Dendritic cell treated with granulocyte-macrophage colony-stimulating factor and Interleukin-4, amounts not matched to agents 40 ng/mL and 50 ng/mL, for 4 days (primary cell): ENCODE results near the gene CCDC13.

Experiments used
- H3K27ac Mint-ChIP-seq: one replicate; pipeline ENCODE4 v1.8.0; 2022; ENCODE audit warnings: mild to moderate bottlenecking, mixed read lengths
- H3K27me3 Mint-ChIP-seq: one replicate; pipeline ENCODE4 v1.8.0; 2022; ENCODE audit warnings: mild to moderate bottlenecking, mixed read lengths
- H3K36me3 Mint-ChIP-seq: one replicate; pipeline ENCODE4 v1.8.0; 2022; ENCODE audit warnings: low read depth, mixed read lengths
- H3K4me1 Mint-ChIP-seq: one replicate; pipeline ENCODE4 v1.8.0; 2022; ENCODE audit warnings: low read depth, mixed read lengths
- H3K4me3 Mint-ChIP-seq: one replicate; pipeline ENCODE4 v1.8.0; 2022; ENCODE audit warnings: mild to moderate bottlenecking, moderate library complexity, mixed read lengths
- H3K9me3 Mint-ChIP-seq: one replicate; pipeline ENCODE4 v1.8.0; 2022; ENCODE audit warnings: mixed read lengths
- intact Hi-C: fragments of 100-400 bp; cut with micrococcal nuclease; formaldehyde crosslinking; loops from one replicate; pipeline ENCODE4 v1.15.0; 2022

CCDC13 gene

DNA sequence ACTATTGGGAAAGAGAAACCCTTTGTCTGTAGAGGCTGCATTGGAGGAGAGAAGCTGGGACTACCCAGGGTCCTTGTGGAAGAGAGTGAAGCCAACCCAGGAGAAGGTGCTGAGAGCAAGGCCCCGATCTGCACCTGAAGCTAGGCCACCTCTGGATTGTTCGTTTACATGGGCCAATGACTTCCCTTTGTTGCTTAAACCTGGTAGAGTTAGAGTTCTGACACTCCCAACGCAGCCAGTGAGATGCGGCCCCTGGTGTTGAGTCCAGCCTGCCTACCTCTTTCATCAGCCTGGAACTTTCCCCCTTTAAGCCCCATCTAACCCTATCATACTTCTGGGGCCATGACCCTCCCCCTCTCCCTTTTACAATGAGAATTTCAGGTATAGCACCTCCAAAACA lies 30.8 kb downstream of the CCDC13 start:
- intact Hi-C loops = loop anchor here (2.0 kb wide), 1 partner anchor 169 kb away; no protein-coding TSS in a partner anchor
- H3K36me3 Mint-ChIP-seq = no peaks in the 10 kb centered on the region
- peaks cover 22% of the 10 kb centered on the region for H3K4me1 Mint-ChIP-seq
- no peak overlapping the region for H3K27ac Mint-ChIP-seq
- no peaks in the 10 kb centered on the region for H3K9me3 Mint-ChIP-seq
- H3K4me3 Mint-ChIP-seq = no peak overlapping the region
- no peaks in the 10 kb centered on the region for H3K27me3 Mint-ChIP-seq

DNA sequence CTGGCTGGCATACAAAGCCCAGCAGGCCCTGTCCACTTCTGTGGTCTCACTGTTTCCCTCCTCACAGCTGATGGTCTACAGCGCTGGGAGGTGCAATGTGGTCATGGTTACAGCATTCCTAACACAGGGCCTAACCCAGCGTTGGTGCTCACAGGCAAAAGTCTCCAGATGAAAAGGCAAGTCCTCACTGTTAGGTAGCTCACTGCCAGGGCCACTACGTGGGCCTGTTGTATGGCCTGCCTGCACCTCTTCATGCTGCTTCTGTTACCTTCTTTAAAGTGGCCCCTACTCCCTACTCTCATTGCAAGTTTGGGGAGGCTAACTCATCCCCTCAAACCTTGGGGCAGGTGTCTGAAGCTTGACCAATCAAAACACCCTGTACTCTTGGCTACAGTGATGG lies 31.3 kb downstream of the CCDC13 start:
- Mint-ChIP-seq H3K36me3 (no peaks in the 10 kb centered on the region), H3K9me3 (no peaks in the 10 kb centered on the region), H3K27ac (no peak overlapping the region), H3K4me1 (peaks cover 18% of the 10 kb centered on the region), H3K27me3 (no peaks in the 10 kb centered on the region), H3K4me3 (no peak overlapping the region)
- intact Hi-C loops = loop anchor here (2.0 kb wide), 1 partner anchor 169 kb away; no protein-coding TSS in a partner anchor

DNA sequence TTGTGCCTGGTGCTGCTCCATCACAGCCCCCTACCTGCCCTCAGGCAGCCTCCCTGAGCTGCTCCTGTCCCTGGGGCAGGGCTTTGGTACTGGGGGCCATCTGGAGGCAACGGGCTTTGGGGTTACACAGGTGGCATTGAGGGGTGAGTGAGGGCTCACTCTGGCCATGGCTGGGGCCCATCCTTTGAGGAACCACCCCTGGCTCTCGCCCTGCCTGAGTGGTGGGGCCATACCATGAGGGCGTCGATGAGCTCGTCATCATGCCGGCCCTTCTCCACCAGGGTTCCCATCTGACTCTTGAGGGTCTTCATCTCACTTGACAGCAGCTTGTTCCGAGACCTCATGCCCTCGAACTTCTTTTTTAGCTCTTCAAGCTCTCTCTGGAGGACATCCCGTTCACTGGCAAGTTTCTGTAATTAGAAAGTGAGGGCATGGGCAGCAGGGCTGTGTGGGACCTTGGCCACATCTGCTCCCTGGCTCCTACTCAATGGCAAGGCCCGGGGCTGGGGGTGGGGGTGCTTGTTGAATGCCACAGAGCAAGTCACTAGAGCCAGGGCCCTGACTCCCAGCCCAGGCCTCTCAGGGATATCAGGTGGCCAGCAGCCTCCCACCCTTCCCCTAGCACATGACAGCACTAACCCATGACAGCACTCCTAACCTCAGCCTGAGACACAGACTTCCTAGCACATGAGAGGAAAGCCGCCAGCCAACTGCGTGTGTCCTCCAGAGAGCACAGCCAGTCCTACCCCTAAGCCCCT lies 33.5 kb downstream of the CCDC13 start:
- intact Hi-C loops = no loop called here
- peaks cover 17% of the 10 kb centered on the region for H3K4me1 Mint-ChIP-seq
- no peak overlapping the region for H3K4me3 Mint-ChIP-seq
- no peaks in the 10 kb centered on the region for H3K9me3 Mint-ChIP-seq
- H3K36me3 Mint-ChIP-seq = no peaks in the 10 kb centered on the region
- H3K27ac Mint-ChIP-seq = peak overlapping the region; percentile 38
- no peaks in the 10 kb centered on the region for H3K27me3 Mint-ChIP-seq

DNA sequence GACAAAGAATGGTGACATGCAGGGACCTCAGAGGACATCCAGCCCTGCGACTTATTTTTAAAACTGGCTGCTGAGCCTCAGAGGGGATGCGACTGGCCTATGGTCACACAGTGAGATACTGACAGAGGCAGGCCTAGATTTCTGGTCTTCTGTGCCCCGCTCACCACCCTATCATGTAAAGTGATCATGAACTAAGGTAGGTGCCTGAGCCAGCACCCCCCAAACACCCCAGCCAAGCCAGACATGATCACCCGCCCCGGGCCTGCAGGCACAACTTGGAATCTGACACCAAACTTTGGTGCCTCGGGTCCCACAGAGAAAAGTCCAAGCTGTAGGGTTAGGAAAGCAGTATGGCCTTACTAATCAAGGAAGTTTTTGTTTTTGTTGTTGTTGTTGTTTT lies 36.5 kb downstream of the CCDC13 start:
- Mint-ChIP-seq H3K4me1 (peaks cover 17% of the 10 kb centered on the region), H3K36me3 (no peaks in the 10 kb centered on the region), H3K27ac (no peak overlapping the region), H3K27me3 (no peaks in the 10 kb centered on the region), H3K9me3 (no peaks in the 10 kb centered on the region), H3K4me3 (no peak overlapping the region)
- intact Hi-C loops = no loop called here

DNA sequence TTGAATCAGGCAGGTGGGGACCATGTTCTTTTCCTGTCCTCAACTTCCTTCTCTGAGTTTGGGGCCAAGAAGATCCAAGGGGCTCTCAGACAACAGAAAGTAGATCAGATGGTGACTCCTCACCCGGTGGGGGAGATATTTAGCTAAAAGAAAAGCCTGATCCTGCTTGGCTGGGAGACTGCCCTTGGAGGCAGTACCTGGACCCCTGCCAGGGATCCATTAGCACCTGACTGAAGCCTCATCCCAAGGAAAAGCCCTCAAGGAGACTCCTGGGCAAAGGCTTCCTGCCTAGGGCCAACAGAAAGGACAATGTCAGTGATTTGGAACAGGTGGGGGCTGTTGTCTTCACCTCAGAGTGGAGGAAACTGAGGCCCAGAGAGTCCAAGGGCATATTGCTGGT lies 37.0 kb downstream of the CCDC13 start:
- intact Hi-C loops = no loop called here

GRCh38 chr3:42735615-42736014 lies 37.4 kb downstream of the CCDC13 start:
- Mint-ChIP-seq H3K36me3 (no peaks in the 10 kb centered on the region), H3K9me3 (no peaks in the 10 kb centered on the region), H3K27me3 (no peaks in the 10 kb centered on the region), H3K27ac (no peak overlapping the region), H3K4me3 (no peak overlapping the region), H3K4me1 (peaks cover 17% of the 10 kb centered on the region)
- intact Hi-C loops = no loop called here

More for the DNA sequence above, 37.0 kb downstream of the CCDC13 start:
- Mint-ChIP-seq H3K36me3 (no peaks in the 10 kb centered on the region), H3K4me1 (peaks cover 17% of the 10 kb centered on the region), H3K27me3 (no peaks in the 10 kb centered on the region), H3K4me3 (no peak overlapping the region), H3K9me3 (no peaks in the 10 kb centered on the region), H3K27ac (no peak overlapping the region)

DNA sequence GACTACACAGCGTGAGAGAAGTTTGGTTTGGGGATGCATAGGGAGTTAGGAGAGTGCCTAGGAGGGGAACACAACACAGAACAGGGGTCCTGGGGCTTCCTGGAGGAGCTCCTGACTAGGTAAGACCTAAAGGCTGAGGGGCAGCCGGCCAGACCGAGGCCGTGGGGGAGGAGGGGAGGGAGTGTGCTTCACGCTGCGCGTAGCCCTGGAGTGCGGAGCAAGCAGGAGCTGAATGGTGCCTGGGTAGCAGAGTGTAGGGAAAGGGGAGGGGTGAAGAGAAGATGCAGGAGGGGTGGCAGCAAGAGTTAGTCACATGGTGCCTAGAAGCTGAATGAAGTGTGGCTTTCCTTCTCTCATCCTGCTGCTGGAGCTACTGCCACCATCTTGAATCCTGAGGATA lies 38.0 kb downstream of the CCDC13 start:
- Mint-ChIP-seq H3K4me1 (peaks cover 17% of the 10 kb centered on the region), H3K27ac (no peak overlapping the region), H3K27me3 (no peaks in the 10 kb centered on the region), H3K9me3 (no peaks in the 10 kb centered on the region), H3K4me3 (no peak overlapping the region), H3K36me3 (no peaks in the 10 kb centered on the region)
- intact Hi-C loops = no loop called here

GRCh38 chr3:42734263-42734860 lies 38.7 kb downstream of the CCDC13 start:
- Mint-ChIP-seq H3K4me3 (no peak overlapping the region), H3K9me3 (no peaks in the 10 kb centered on the region), H3K4me1 (peaks cover 12% of the 10 kb centered on the region), H3K27ac (no peak overlapping the region), H3K27me3 (no peaks in the 10 kb centered on the region), H3K36me3 (no peaks in the 10 kb centered on the region)
- intact Hi-C loops = no loop called here

- H3K27ac Mint-ChIP-seq = no peak overlapping the region
- no peak overlapping the region for H3K4me3 Mint-ChIP-seq
- no peaks in the 10 kb centered on the region for H3K9me3 Mint-ChIP-seq
- no peaks in the 10 kb centered on the region for H3K27me3 Mint-ChIP-seq
- no peaks in the 10 kb centered on the region for H3K36me3 Mint-ChIP-seq
- H3K4me1 Mint-ChIP-seq = peaks cover 5% of the 10 kb centered on the region
- intact Hi-C loops = no loop called here
Measured at GRCh38 chr3:42733501-42734262, 39.4 kb downstream of the CCDC13 start.

GRCh38 chr3:42732829-42733459 lies 40.1 kb downstream of the CCDC13 start:
- intact Hi-C loops = no loop called here
- no peaks in the 10 kb centered on the region for H3K9me3 Mint-ChIP-seq

DNA sequence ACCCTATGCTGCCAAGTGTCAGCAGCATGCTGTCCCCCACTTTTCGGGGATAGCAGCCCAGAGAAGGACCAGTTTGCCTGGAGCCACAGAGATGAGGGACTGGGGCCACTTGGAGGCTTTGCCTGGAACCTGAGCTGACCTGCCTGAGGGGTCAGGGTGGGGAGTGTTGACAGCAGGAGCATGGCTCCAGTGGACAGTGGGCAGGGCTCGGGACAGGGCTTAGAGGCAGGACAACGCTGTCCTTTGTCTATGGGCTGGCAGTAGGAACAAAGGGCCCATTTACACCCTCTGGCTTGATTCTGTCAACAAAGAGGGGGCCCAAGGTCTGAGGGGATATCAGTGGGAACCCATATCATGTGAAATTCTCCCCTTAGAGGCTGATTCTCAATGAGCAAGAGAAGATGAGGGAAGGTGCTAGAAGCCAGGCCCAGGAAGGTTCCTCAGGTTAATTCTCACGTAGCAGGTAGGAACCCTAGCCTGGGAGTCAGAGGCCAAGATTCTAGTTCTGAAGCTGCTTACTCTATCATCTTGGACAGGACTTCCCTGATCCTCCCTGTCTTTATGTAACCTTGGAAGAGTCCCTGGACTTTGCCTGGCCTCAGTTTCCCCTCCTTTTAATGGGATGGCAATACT lies 40.7 kb downstream of the CCDC13 start:
- H3K36me3 Mint-ChIP-seq = no peaks in the 10 kb centered on the region
- no peaks in the 10 kb centered on the region for H3K9me3 Mint-ChIP-seq
- no peaks in the 10 kb centered on the region for H3K27me3 Mint-ChIP-seq
- no peak overlapping the region for H3K27ac Mint-ChIP-seq
- intact Hi-C loops = no loop called here
- no peak overlapping the region for H3K4me3 Mint-ChIP-seq
- H3K4me1 Mint-ChIP-seq = peaks cover 5% of the 10 kb centered on the region

More at GRCh38 chr3:42732829-42733459, 40.1 kb downstream of the CCDC13 start:
- H3K27me3 Mint-ChIP-seq = no peaks in the 10 kb centered on the region
- no peaks in the 10 kb centered on the region for H3K36me3 Mint-ChIP-seq
- H3K4me1 Mint-ChIP-seq = peaks cover 4% of the 10 kb centered on the region
- no peak overlapping the region for H3K4me3 Mint-ChIP-seq
- H3K27ac Mint-ChIP-seq = no peak overlapping the region

DNA sequence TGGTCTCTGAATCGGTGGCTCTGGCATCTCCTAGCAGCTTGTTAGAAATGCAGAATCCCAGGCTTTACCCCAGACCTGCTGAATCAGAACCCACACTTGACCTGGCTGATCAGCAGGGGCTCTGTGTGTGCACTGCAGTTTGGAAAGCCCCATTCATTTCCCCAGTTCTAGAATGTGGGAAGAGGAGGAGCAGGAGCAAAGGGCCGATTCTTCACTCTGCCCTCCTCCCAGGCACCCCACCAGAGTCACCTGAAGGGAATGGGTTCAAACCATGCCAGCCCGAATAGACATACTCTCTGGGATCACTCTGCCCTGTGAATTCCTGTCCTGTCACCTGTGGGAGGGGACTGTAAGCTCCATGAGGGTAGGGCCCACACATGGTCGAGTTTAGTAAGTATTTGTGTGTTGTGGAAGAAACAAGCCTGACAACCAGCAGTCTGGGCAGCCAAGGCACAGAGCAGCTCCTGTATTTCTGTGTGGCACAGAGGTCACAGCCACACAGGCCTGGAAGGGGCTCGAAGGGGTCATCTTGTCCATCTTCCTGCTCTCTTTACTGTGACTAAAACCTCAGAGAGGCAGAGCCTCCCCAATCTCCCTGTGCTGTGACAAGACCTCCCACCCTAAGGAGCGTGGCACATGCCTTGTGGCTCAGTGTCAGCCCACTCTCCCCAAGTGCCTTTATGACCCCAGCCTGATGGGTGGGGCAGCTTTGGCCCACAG lies 41.4 kb downstream of the CCDC13 start:
- intact Hi-C loops = no loop called here

More for the DNA sequence above, 41.4 kb downstream of the CCDC13 start:
- Mint-ChIP-seq H3K4me3 (no peak overlapping the region), H3K27me3 (no peaks in the 10 kb centered on the region), H3K36me3 (no peaks in the 10 kb centered on the region), H3K4me1 (peaks cover 5% of the 10 kb centered on the region), H3K9me3 (no peaks in the 10 kb centered on the region), H3K27ac (no peak overlapping the region)
